ENCODE results near the gene ZNF883.

DNA sequence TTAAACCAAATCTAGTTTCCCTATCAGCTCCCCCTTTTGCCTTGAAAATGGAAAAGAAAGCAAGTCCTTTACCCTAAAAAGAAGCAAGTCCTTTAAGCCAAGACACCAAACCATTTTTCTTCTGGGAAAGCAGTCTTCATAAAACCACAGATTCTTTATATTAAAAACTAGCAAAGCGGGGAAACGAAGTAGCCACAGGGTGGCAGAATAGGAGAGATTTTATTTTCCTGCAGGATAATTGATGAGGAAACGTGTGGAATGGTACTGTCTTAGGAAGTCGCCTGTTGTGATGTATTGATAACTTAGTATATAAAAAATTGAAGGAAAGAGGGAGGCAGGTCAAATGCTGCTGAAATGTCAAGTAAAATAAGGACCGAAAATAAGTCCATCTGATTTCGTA lies 41.1 kb downstream of the ZNF883 start:
- TF ChIP-seq, protein P1, sequence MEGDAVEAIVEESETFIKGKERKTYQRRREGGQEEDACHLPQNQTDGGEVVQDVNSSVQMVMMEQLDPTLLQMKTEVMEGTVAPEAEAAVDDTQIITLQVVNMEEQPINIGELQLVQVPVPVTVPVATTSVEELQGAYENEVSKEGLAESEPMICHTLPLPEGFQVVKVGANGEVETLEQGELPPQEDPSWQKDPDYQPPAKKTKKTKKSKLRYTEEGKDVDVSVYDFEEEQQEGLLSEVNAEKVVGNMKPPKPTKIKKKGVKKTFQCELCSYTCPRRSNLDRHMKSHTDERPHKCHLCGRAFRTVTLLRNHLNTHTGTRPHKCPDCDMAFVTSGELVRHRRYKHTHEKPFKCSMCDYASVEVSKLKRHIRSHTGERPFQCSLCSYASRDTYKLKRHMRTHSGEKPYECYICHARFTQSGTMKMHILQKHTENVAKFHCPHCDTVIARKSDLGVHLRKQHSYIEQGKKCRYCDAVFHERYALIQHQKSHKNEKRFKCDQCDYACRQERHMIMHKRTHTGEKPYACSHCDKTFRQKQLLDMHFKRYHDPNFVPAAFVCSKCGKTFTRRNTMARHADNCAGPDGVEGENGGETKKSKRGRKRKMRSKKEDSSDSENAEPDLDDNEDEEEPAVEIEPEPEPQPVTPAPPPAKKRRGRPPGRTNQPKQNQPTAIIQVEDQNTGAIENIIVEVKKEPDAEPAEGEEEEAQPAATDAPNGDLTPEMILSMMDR (IDR thresholded peaks at IDR 0.05), result no peak
- no peak for TF ChIP-seq POLR2A (IDR thresholded peaks at IDR 0.05)

Data from Peyer's patch (tissue), 4 donors.